ENCODE results near the gene COQ5.

The COQ5 gene

GRCh38 chr12:120469450-120470149, 59.4 kb downstream of the COQ5 start, which contains the start of gene SRSF9:
Gene SRSF9, minus strand, starts transcription at chr12:120469748. Its CDS starts 139 bp downstream, at chr12:120469609.
- Histone ChIP-seq H3K9me3 (ENCODE audit: severe bottlenecking) (no peaks in the 10 kb centered on the region), H3K27ac (peak within 1 kb of the TSS; percentile 91), H3K27me3 (ENCODE audit: insufficient read depth, low read depth, severe bottlenecking) (no peaks in the 10 kb centered on the region), H3K36me3 (peaks cover 35% of the 10 kb centered on the region), H3K4me3 (ENCODE audit: low read depth, low read length) (peak within 1 kb of the TSS; percentile 71)
- DNase-seq: peak; percentile 96
- peak; percentile 96 for TF ChIP-seq CTCF (IDR thresholded peaks at IDR 0.05; ENCODE audit: low read depth, low read length)

- no peaks in the 10 kb centered on the region for H3K27me3 ChIP-seq (ENCODE audit: insufficient read depth, low read depth, severe bottlenecking)
- H3K27ac ChIP-seq: peak overlapping the region; percentile 91
- 0 out of 2 replicates have a peak, but pooled peaks have one; percentile 4 for TF ChIP-seq CTCF (IDR thresholded peaks at IDR 0.05; ENCODE audit: low read depth, low read length)
- H3K4me3 ChIP-seq (ENCODE audit: low read depth, low read length): peak overlapping the region; percentile 71
- DNase-seq: peak; percentile 41
- H3K9me3 ChIP-seq (ENCODE audit: severe bottlenecking): no peaks in the 10 kb centered on the region
- H3K36me3 ChIP-seq: peaks cover 42% of the 10 kb centered on the region
Observed at GRCh38 chr12:120468821-120469449, 60.0 kb downstream of the COQ5 start.

GRCh38 chr12:120468325-120468820, 60.6 kb downstream of the COQ5 start:
- H3K27ac ChIP-seq: peak overlapping the region; percentile 91
- DNase-seq: peak; percentile 20
- peaks cover 47% of the 10 kb centered on the region for H3K36me3 ChIP-seq
- TF ChIP-seq CTCF (IDR thresholded peaks at IDR 0.05; ENCODE audit: low read depth, low read length): no peak
- no peaks in the 10 kb centered on the region for H3K9me3 ChIP-seq (ENCODE audit: severe bottlenecking)
- H3K27me3 ChIP-seq (ENCODE audit: insufficient read depth, low read depth, severe bottlenecking): no peaks in the 10 kb centered on the region
- H3K4me3 ChIP-seq (ENCODE audit: low read depth, low read length): peak overlapping the region; percentile 71

GRCh38 chr12:120467439-120467838, 61.5 kb downstream of the COQ5 start:
- Histone ChIP-seq H3K36me3 (peaks cover 57% of the 10 kb centered on the region), H3K4me3 (ENCODE audit: low read depth, low read length) (no peak overlapping the region), H3K9me3 (ENCODE audit: severe bottlenecking) (no peaks in the 10 kb centered on the region), H3K27ac (no peak overlapping the region), H3K27me3 (ENCODE audit: insufficient read depth, low read depth, severe bottlenecking) (no peaks in the 10 kb centered on the region)
- no peak for TF ChIP-seq CTCF (IDR thresholded peaks at IDR 0.05; ENCODE audit: low read depth, low read length)
- no peak for DNase-seq

GRCh38 chr12:120466560-120467315, 62.2 kb downstream of the COQ5 start:
- no peak overlapping the region for H3K27ac ChIP-seq
- H3K9me3 ChIP-seq (ENCODE audit: severe bottlenecking): no peaks in the 10 kb centered on the region
- peak; percentile 57 for TF ChIP-seq CTCF (IDR thresholded peaks at IDR 0.05; ENCODE audit: low read depth, low read length)
- H3K36me3 ChIP-seq: peaks cover 63% of the 10 kb centered on the region
- peak; percentile 64 for DNase-seq
- H3K27me3 ChIP-seq (ENCODE audit: insufficient read depth, low read depth, severe bottlenecking): no peaks in the 10 kb centered on the region
- no peak overlapping the region for H3K4me3 ChIP-seq (ENCODE audit: low read depth, low read length)

Measured in WERI-Rb-1 (cell line).